Measurements from ENCODE around the gene SMARCA5. TPM values are rescaled to one million over a fixed set of nuclear protein-coding genes. Genes with fewer than 3 reads are reported as not detected.

The SMARCA5 gene
- total and polyA plus RNA-seq, 9 of the 15 experiments (the other 6 are each of a cell fraction or from before 2014, with no cell fraction given): 21.6 to 57.8 (median 34.6) TPM

DNA sequence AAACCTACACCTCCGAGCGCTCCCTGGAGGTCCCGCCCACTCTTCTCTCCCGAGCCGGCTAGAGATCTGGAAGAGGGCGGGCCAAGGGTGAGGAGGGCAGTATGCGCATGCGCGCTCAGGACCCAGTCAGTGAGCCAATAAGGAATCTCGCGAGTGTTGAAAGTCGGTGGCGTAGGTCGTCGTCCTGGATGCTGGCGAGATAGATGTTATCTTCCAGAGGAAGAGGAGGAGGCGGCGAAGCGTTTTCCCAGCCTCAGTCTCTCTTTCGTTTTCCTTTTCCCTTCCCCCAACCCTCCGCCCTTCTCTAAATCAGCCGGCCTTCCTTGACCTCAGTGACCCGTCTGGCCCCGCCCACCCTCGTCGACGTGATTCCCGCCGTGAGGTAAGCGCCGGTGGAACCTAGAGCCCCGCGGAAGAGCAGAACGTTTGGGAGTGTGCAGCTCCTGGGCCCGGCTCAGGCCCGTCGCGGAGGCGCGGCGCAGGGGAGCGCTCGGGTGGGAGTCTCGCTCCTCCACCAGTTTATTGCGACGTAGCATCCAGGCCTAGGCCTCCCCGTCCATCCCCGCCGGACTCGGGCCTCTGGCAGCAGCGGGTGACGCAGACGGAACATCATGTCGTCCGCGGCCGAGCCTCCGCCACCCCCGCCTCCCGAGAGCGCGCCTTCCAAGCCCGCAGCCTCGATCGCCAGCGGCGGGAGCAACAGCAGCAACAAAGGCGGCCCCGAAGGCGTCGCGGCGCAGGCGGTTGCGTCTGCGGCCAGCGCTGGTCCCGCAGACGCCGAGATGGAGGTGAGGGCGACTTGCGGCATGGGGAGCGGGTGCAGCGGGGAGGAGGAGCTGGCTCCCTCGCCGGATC, at the start of gene SMARCA5 (continued):
- TF ChIP-seq LARP7 (IDR thresholded peaks at IDR 0.05) (no peak), ZZZ3 (IDR thresholded peaks at IDR 0.05) (no peak), TCF7 (IDR thresholded peaks at IDR 0.05; ENCODE audit: borderline replicate concordance) (no peak), ZNF778 (CRISPR knock-in tag; IDR thresholded peaks at IDR 0.05) (no peak), U2AF1 (optimal IDR thresholded peaks at IDR 0.05; ENCODE audit: low read depth, low read length) (no peak), HDAC8 (tag; IDR thresholded peaks at IDR 0.05) (no peak), ZNF75A (CRISPR knock-in tag; IDR thresholded peaks at IDR 0.05) (no peak), LCOR (CRISPR knock-in tag; IDR thresholded peaks at IDR 0.05) (no peak; the same call in 1 of the 2 replicates), CCNT2 (IDR thresholded peaks at IDR 0.05; ENCODE audit: borderline replicate concordance, extremely low read depth, insufficient read length, low read depth, low read length) (peak; percentile 38), EWSR1 (IDR thresholded peaks at IDR 0.05; ENCODE audit: borderline replicate concordance, low read depth, partially characterized antibody) (no peak), HDGF (IDR thresholded peaks at IDR 0.05) (no peak), NBN (IDR thresholded peaks at IDR 0.05; ENCODE audit: low read depth) (peak; percentile 70; the same call in 1 of the 2 replicates), MAZ (CRISPR knock-in tag; conservative IDR thresholded peaks at IDR 0.05 in 1 of 2, IDR thresholded peaks at IDR 0.05 in 1 of 2) (peak in 1 of 2 experiments; percentile 44; a peak in 1 of 4 replicates), ZBTB17 (CRISPR knock-in tag; IDR thresholded peaks at IDR 0.05) (no peak), FUS (optimal IDR thresholded peaks at IDR 0.05; ENCODE audit: low read depth, low read length) (peak; percentile 63), JUND (IDR thresholded peaks at IDR 0.05; ENCODE audit: borderline replicate concordance, low read depth, low read length) (0 out of 2 replicates have a peak, but pooled peaks have one; percentile 1), JUND (tag; IDR thresholded peaks at IDR 0.05; ENCODE audit: borderline replicate concordance, low read depth, low read length) (peak; percentile 18; the same call in 1 of the 3 replicates), FOXK1 (CRISPR knock-in tag; IDR thresholded peaks at IDR 0.05; ENCODE audit: borderline replicate concordance) (no peak), SRSF9 (IDR thresholded peaks at IDR 0.05; ENCODE audit: borderline replicate concordance, low read depth, low read length) (no peak), KLF13 (tag; IDR thresholded peaks at IDR 0.05; ENCODE audit: borderline replicate concordance, low read depth) (peak; percentile 84), SMAD4 (CRISPR knock-in tag; conservative IDR thresholded peaks at IDR 0.05) (peak; percentile 68), HMG20A (CRISPR knock-in tag; conservative IDR thresholded peaks at IDR 0.05) (no peak), CBFA2T2 (conservative IDR thresholded peaks at IDR 0.05) (no peak), RAD21 (CRISPR knock-in tag; conservative IDR thresholded peaks at IDR 0.05 in 1 of 2, IDR thresholded peaks at IDR 0.05 in 1 of 2) (no peak)
- TF ChIP-seq, protein P1, sequence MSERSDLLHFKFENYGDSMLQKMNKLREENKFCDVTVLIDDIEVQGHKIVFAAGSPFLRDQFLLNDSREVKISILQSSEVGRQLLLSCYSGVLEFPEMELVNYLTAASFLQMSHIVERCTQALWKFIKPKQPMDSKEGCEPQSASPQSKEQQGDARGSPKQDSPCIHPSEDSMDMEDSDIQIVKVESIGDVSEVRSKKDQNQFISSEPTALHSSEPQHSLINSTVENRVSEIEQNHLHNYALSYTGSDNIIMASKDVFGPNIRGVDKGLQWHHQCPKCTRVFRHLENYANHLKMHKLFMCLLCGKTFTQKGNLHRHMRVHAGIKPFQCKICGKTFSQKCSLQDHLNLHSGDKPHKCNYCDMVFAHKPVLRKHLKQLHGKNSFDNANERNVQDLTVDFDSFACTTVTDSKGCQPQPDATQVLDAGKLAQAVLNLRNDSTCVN (CRISPR knock-in tag; IDR thresholded peaks at IDR 0.05): no peak
- TF ChIP-seq, protein P2, sequence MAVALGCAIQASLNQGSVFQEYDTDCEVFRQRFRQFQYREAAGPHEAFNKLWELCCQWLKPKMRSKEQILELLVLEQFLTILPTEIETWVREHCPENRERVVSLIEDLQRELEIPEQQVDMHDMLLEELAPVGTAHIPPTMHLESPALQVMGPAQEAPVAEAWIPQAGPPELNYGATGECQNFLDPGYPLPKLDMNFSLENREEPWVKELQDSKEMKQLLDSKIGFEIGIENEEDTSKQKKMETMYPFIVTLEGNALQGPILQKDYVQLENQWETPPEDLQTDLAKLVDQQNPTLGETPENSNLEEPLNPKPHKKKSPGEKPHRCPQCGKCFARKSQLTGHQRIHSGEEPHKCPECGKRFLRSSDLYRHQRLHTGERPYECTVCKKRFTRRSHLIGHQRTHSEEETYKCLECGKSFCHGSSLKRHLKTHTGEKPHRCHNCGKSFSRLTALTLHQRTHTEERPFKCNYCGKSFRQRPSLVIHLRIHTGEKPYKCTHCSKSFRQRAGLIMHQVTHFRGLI (CRISPR knock-in tag; IDR thresholded peaks at IDR 0.05): no peak

Measured in K562 (cell line).